GM18868 (cell line): Measurements from ENCODE around the gene CNGA1.
"Not testable (repeated sequence)": the region's sequence is repeated elsewhere in the genome, so short reads cannot be mapped to it uniquely, and the experiment has no call there.

Experiments
- ATAC-seq: cut with Tn5 transposase; IDR thresholded peaks from one replicate; pipeline ENCODE4 v1.9.1; 2021; ENCODE audit warnings: mild to moderate bottlenecking, moderate library complexity; ENCODE audit not compliant: unreplicated experiment

CNGA1 gene

DNA sequence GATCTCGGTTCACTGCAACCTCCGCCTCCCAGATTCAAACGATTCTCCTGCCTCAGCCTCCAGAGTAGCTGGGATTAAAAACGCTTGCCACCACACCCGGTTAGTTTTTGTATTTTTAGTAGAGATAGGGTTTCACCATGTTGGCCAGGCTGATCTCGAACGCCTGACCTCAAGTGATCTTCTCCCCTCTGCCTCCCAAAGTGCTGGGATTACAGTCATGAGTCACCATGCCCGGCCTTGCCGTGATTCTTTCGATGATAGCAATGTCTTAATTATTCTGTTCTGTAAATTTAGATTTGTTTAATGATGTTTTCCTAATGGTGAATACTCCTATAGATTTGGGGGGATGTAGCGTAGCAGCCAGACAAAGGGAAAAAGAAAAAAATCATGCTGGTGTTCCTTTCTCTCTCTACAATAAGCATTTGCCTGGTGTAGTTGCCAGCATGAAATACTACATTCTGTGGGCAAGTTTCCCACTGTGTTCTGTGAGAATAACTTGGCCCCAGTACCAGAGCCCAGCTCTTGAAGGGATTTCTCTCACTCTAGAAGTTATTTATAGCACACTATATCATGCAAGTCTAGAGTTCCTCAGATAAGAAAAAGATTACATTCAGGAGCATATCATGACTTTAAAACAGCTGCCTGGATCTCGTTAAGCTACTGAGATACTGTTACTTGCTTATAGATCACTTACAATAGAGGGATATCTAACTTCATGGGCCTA, 15.5 kb upstream of the CNGA1 start:
- no peak for ATAC-seq

DNA sequence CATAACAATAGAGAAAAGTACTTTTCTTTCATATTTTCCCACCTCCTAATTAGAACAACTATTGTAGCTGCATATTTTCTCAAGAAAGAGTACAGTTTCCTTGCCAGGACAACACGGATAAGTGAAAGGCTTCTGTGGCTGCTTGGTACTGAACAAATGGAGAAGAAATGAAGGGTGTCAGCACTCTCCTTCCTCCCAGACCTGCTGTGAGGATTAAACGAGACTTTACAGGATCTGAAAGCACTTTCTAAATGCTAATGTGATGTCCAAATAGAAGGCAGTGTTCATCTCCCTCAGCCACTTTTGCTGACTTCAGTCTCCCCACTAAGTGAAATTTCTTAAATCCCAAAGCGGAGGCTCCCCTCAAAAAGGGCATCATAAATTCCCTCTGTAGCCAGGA, 14.0 kb upstream of the CNGA1 start:
- no peak for ATAC-seq

DNA sequence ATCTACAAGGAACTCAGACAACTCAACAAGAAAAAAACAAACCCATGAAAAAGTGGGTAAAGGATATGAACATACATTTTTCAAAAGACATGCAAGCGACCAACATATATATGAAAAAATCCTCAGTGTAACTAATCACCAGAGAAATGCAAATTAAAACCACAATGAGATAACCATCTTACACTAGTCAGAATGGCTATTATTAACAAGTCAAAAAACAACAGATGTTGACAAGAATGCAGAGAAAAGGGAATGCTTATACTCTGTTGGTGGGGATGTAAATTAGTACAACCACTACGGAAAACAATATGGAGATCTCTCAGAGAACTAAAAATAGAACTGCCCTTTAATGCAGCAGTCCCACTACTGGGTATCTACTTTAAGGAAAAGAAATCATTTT, 12.2 kb upstream of the CNGA1 start:
- peak; percentile 60 for ATAC-seq

DNA sequence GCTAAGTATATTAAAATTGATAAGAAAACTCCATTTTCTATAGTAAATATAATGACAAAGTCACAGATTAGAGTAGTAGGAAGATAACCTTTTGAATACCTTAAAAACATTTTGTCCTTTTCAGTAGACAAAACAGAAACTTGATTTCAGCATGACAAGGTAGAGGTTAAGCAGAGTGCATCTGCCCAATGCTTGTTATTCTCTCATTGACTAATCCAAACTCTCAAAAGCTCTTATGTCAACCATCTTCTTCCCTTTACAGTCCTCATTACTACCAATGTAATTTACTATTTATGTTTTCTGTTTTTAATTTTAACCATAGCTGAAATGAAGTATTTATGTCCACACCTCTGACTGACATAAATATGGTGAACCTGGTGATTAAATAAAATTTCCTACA, 11.2 kb upstream of the CNGA1 start:
- peak; percentile 94 for ATAC-seq

DNA sequence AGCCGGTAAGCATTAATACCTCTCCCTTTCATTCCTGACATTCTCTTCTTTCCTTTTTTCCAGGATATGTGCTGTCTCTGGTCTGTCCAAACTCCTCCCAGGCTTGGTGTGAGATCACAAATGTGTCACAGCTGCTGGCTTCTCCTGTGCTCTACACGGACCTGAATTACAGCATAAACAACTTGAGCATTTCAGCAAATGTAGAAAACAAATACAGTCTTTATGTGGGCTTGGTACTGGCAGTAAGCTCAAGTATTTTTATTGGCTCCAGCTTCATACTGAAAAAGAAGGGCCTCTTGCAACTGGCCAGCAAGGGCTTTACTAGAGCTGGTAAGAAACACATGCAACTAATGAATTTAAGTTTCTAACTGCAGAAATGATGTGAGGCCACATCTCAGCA, 8.5 kb upstream of the CNGA1 start:
- no peak for ATAC-seq

DNA sequence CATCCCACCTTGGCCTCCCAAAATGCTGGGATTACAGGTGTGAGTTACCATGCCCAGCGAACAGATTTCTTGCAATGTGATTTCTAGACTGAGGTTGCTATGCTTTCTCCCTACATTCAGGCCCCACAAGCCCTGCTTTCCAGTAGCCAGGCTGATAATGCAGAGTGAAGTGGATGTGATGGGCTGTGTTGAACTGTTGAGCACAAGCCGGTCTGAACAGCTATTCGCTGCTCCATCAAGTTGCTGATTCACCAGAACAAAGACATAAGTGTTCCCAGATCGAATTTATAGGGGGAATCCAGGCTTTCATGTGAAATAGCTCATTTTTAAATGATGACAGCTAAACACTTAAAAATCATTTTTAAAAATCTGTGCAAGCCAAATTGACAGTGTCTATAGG, 8.0 kb upstream of the CNGA1 start:
- no peak for ATAC-seq

DNA sequence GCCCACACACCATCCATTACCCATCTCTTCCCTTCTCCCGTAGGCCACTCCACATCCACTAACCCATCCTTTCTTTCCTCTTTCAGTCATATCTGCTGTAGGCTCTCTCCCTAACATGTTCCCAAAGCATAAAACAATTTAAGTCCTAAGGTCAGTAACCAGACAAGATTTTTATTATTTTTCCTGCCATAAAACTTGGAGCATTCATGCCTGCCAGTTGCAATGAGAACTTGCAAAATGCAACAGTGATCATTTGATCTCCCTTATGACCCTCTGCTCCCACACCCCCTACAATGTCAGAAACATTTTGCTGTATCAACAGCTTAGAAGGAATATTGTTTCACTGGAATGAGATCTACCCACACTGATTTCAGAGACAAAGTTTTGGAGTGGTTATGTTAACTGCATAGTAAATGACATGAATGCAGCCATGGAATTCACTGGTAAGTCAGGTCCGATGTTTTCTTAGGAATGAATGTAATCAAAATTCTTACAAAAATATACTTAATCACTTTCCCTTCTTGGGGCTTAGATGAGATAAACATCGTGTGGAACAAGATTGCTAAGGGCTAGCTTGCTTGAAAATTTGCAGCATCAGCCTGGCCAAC, 5.8 kb upstream of the CNGA1 start:
- ATAC-seq = no peak

DNA sequence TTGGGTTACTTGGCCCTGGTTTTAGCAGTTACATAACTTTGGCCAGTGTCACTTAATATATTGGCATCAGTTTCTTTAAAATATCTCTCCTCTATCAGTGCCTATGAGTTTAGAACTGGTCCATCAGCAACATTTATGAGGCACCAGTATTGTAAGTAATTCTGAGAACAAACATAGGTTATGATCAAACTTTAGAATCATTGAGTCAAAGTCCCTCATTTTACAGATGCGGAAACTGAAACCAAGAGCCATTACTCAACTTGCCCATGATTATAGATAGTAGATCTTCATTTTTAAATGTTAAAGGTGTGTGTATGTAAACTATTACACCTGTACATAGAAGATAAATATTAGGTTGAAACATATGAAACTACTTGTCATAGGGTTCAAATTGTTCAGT, 4.6 kb upstream of the CNGA1 start:
- no peak for ATAC-seq

DNA sequence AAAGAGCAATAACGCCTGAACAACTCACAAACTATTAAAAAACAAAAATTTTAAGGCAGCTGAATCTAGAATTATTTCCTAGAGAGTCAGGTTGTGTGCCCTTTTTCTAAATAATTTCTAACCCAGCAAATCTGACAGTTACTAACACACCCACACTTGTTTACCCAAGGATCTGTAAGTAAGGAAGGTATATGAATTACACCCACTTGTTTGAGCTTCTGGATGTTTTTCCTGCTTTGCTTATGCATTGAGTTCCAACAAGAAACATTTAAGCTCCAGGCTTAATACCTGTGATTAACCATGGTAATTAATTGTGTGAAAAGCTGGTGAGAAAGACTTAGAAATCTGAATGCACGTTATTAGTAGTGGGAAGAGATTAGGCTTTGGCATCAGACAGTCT, 1.6 kb upstream of the CNGA1 start:
- no peak for ATAC-seq

DNA sequence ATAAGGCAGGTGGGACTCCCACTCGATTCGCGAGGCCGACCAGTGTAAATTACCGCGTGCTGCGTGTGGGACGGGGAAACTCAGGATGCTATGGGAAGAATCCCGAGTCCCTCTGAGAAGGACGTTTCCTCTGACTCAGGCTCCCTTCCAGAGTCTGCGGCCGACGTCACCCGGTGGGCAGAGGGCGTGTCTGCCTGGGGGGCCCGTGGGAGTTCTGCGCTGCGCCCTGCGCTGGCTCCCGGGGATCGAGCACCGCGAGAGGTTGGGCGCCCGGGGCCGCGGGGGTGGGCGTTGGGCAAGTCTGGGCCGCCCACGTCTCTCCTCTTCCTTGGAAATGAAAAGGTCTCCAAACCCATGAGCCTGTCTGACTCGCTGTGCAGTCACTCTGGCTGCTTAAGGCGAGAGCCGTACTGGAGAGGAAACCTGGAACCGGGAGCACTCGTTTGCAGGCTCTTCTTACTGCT, 659 bp upstream of the CNGA1 start:
- ATAC-seq = no peak

DNA sequence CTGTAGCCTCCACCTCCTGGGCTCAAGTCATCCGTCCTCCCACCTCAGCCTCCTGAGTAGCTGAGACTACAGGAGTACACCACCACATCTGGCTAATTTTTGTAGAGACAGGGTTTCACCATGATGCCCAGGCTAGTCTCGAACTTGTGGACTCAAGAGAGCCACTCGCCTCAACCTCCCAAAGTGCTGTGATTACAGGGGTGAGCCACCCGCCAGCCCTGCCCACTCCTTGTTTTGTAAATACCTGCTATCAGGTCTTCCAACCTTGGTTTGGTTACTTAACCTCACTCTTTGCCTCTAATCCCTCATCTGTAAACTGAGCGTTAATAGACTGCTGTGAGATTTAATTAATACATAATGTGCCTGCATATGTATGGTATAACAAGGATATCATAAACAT, 803 bp downstream of the CNGA1 start:
- no peak for ATAC-seq

DNA sequence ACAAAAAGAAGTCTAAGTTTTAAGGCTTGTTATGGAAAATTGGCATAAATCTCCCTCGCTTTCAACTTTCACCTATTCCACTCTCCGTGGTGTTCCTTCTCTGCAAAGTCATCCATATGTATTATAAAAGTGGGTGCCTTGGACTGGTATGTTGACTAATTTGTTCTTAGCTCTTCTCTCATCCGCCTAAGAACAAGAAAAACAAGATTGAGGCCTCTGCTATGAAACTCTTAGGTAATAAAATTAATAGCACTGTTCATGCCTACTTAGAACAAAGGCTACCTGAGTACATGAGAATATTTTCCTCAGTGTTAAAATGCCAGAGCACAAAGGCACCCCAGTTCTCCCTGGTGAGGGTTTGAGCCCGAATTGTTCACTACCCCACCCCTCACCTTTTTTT, 1.3 kb downstream of the CNGA1 start:
- no peak for ATAC-seq

DNA sequence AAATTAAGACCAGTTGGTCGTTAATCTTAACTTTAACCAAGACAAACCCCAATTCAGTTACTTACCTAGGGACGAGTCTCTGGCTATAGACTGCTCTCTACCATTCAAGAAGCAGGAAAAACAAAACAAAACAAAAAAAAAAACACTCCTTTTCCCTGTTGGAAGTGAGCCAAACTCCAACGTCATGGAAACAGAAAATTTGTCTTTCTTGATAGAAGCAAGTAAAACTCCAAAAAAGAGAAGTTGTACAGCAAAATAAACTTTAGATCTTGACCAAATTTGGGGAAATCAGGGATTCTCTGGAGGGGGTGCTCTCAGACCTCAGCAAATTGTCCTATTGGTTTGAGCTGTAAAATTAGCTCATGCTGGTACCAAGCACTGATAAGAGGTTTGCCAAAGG, 3.7 kb downstream of the CNGA1 start:
- no peak for ATAC-seq

DNA sequence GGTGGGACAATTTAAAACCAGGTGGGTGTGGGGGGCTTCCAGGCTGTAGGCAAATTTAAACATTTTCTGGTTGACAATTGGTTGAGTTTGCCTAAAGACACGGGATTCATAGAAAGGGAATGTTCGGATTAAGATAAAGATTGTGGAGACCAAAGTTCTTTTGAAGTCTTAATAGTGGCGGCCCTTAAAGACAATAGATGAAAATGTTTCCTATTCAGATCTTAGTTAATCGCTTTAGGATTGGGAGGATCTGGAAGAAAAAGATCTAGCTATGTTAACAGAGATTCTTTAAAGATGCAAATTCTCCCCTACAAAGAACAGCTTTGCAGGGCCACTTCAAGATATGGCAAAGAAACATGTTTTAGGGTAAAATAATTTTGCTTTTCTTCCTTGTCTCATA, 4.8 kb downstream of the CNGA1 start:
- ATAC-seq = no peak

DNA sequence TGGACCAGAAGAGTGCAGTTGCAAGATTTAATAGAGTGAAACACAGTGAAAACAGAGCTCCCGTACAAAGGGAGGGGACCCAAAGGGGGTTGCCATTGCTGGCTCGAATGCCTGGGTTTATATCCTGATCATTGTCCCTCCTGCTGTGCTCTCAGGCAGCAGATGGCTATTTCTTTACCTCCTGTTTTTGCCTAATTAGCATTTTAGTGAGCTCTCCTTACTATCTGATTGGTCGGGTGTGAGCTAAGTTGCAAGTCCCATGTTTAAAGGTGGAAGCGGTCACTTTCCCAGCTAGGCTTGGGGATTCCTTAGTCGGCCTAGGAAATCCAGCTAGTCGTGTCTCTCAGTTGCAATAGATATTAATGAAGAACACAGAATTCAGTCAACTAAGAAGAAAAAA, 5.6 kb downstream of the CNGA1 start:
- ATAC-seq = not testable (repeated sequence)

DNA sequence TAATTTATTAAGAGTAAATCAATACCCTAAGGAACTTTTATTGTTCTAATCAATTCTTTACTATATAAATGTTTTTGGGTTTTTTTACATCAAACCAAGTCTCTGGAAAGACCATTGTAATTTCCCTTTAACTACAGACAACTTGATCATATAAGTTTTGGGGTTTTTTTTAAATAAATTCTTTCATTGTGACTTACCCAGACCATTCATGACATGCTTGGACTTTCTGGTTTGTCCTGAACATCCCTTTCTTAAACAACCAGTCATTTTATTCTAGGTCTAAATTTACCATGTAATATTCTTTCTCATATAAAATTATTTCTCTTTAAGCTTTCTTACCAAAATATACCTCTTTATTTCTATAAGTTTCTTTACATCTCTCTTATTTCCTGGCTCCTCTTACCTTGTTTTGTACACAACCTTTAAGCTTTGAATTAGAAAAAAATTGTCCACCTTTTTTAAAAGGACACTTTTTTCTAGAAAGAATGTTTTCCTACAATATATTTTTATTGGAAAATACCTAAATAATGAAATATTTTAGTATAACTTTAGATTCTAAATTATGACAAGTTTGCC, 8.4 kb downstream of the CNGA1 start:
- no peak for ATAC-seq

DNA sequence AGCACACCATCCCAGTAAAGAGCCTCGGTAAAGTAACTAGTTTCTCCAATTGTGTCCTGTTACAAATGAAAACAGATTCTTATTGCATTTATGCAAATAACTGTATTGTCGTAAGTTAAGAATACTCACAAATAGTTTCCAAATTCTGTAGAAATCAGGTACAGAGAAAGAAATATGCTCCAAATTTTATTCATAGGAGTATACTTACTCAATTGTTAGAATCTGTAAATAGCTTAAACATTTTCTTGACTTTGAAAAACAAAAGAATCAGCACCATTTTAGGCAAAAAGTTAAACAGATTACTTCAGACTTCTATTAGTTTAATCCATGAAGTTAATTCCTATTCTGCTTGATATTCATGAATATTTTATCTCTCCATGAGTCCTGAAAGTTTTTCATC, 10.7 kb downstream of the CNGA1 start:
- no peak for ATAC-seq

DNA sequence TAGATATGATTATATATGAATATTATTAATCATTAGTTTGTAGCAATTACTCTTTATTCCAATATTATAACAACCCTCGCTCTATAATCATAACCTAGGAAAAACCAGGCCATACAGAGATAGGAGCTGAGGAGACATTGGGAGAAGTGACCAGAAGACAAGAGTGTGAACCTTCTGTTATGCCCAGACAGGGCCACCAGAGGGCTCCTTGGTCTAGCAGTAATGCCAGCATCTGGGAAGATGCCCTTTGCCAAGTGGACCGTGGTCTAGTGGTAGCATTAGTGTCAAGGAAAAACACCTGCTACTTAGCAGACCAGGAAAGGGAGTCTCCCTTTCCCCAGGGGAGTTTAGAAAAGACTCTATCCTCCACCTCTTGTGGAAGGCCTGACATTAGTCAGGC, 12.9 kb downstream of the CNGA1 start:
- not testable (repeated sequence) for ATAC-seq

DNA sequence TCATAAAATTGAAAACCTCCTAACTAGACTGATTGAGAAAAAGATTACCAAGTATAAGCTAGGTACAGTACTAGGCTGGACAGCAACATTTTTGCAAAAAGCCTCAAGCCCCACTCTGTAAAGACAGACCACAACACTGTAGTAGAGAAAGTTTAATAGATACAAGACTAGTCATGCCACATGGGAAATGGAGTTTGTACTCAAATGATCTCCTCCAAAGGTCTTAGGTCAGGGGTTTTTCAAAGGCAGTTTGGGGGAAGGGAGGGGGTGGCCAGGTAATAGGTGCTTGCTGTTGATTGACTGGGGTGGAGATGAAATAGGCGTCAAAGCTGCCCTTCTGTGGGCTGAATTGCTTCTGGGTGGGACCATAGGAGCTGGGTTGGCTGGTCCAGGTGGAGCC, 14.2 kb downstream of the CNGA1 start:
- ATAC-seq = no peak

DNA sequence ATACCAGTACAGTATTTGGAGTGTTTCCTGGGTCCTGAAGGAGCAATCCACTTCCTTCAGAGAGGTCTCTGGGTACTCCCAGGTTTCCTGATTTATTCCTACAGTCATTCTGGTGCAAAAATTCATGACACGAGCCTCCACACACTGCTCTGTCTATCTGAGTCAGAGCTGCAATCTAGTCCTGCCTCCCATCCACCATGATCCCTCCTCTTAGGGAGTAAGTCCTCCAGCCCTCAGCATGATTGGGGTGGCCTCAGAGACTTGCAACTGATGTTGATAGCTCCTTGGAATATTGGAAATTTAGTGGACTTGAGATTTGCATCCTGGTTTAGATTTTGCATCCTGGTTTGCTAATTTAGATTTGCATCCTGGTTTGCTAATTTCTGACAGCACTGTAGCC, 20.5 kb downstream of the CNGA1 start:
- ATAC-seq = no peak

DNA sequence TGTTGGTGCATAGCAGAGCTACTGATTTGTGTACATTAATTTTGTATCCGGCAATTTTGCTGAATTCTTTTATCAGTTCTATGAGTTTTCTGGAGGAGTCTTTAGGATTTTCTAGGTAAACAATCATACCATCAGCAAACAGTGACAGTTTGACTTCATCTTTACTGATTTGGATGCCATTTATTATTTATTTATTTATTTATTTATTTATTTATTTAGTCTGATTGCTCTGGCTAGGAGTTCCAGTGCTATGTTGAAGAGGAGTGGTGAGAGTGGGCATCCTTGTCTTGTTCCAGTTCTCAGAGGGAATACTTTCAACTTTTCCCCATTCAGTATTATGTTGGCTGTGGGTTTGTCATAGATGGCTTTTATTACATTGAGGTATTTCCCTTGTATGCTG, 24.0 kb downstream of the CNGA1 start:
- not testable (repeated sequence) for ATAC-seq

DNA sequence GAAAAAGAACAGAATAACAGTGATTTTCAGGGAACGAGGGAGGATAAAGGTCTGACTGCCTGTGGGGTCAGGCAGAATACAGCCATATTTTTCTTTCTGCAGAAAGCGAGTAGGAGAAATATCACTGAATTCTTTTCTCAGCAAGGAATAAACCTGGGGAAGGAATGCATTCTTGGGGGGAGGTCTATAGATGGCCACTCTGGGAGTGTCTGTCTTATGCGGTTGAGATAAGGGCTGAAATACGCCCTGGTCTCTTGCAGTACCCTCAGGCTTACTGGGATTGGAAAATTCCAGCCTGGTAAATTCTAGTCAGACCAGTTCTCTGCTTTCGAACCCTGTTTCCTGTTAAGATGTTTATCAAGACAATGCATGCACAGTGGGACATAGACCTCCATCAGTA, 26.3 kb downstream of the CNGA1 start:
- no peak for ATAC-seq

DNA sequence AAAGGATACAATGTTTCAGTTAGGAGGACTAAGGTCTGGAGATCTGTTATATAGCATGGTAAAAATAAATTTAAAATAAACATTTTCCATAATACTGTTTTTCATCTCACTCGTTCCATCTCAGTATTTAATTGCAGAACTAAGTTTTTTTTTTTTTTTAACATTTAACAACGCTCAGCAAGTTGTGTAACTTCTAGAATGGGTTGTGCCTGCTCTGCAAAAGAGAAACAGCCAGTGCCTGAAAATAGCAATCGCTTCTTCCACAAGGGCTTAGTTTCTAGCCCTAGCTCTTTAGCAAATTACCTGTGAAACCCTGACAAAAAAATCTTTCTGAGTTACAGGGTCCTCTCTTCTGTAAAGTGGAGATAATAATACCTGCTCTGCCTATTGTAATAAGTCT, 41.9 kb downstream of the CNGA1 start:
- no peak for ATAC-seq
